H1 (cell line): ENCODE results near the gene LEKR1. TPM values are rescaled to one million over a fixed set of nuclear protein-coding genes. Genes with fewer than 3 reads are reported as not detected.

Source experiments
- CTCF ChIA-PET: fragments of 300-600 bp; sonication (Branson Sonifier 250); formaldehyde crosslinking; loops from one replicate; lab custom pipeline; 2021; ENCODE audit not compliant: partially characterized antibody; lab: Charles Lee
- POLR2A ChIA-PET: fragments of 300-600 bp; sonication (Branson Sonifier 250); formaldehyde crosslinking; loops from one replicate; lab custom pipeline; 2021; ENCODE audit warnings: inconsistent platforms; ENCODE audit not compliant: partially characterized antibody; lab: Charles Lee
- DNase-seq, 2 experiments: peaks; one replicate each; pipeline versions ENCODE4 v3.0.0 to v3.0.0-alpha.2; 2010 to 2022; ENCODE audit warnings: low spot score in 2 of 2, low read depth in 1 of 2, mixed read lengths in 1 of 2
- FAIRE-seq: peaks from 2 replicates; lab custom pipeline; 2011; peaks lifted over from hg19 to GRCh38; lab: Jason Lieb, UNC
- H2AFZ ChIP-seq: 2 replicates; pipeline ENCODE4 v1.8.1; 2012; ENCODE audit warnings: low read length, inconsistent platforms
- H2AK5ac ChIP-seq: 2 replicates; pipeline ENCODE4 v1.6.1; 2013; ENCODE audit warnings: low read depth, low read length
- H2BK120ac ChIP-seq: replicated peaks from 2 replicates; pipeline ENCODE3; 2013; ENCODE audit warnings: low read depth, low read length, inconsistent platforms
- H2BK12ac ChIP-seq: 2 replicates; pipeline ENCODE4 v1.6.1; 2013; ENCODE audit warnings: low read depth, low read length
- H2BK15ac ChIP-seq: 2 replicates; pipeline ENCODE4 v1.6.1; 2013; ENCODE audit warnings: low read length
- H2BK20ac ChIP-seq: 2 replicates; pipeline ENCODE4 v1.6.1; 2013; ENCODE audit warnings: low read length
- H2BK5ac ChIP-seq: 2 replicates; pipeline ENCODE4 v1.6.1; 2013; ENCODE audit warnings: low read depth, low read length
- H3K14ac ChIP-seq: 2 replicates; pipeline ENCODE4 v1.6.1; 2013; ENCODE audit warnings: inconsistent platforms; ENCODE audit not compliant: insufficient read length
- H3K18ac ChIP-seq: 2 replicates; pipeline ENCODE4 v1.6.1; 2013; ENCODE audit warnings: low read length; ENCODE audit errors: extremely low read depth
- H3K23ac ChIP-seq: 2 replicates; pipeline ENCODE4 v1.6.1; 2013; ENCODE audit warnings: inconsistent platforms; ENCODE audit not compliant: insufficient read length
- H3K23me2 ChIP-seq: 2 replicates; pipeline ENCODE4 v1.6.1; 2013; ENCODE audit warnings: low read depth, low read length
- H3K27ac ChIP-seq: 2 replicates; pipeline ENCODE4 v1.6.1; 2011; ENCODE audit warnings: low read depth, low read length, inconsistent platforms
- H3K27me3 ChIP-seq, 4 experiments: replicated peaks in 1 of 4; 1 replicate in 1 of 4; 2 replicates in 3 of 4; pipeline versions ENCODE4 v1.6.1 to v1.8.1; 2011 to 2013; ENCODE audit warnings: low read length in 3 of 4, mild to moderate bottlenecking in 3 of 4, inconsistent platforms in 2 of 4, mixed read lengths in 2 of 4, moderate library complexity in 1 of 4; ENCODE audit not compliant: control insufficient read depth in 3 of 4, insufficient read depth in 3 of 4; ENCODE audit errors: extremely low read depth in 1 of 4
- H3K36me3 ChIP-seq, 4 experiments: 2 replicates each; pipeline versions ENCODE4 v1.6.1 to v1.8.1; 2011 to 2013; ENCODE audit warnings: mild to moderate bottlenecking in 4 of 4, low read length in 3 of 4, moderate library complexity in 2 of 4, control low read depth in 1 of 4, inconsistent platforms in 1 of 4; ENCODE audit not compliant: insufficient read depth in 4 of 4, control insufficient read depth in 2 of 4
- H3K4ac ChIP-seq: replicated peaks from 2 replicates; pipeline ENCODE3; 2013; ENCODE audit warnings: low read length, low read depth, mixed read lengths, inconsistent platforms; ENCODE audit not compliant: insufficient read length
- H3K4me1 ChIP-seq, 4 experiments: replicated peaks in 1 of 4; 1 replicate in 1 of 4; 2 replicates in 3 of 4; pipeline versions ENCODE4 v1.6.1 to v1.8.1; 2011 to 2013; ENCODE audit warnings: low read length in 3 of 4, inconsistent platforms in 2 of 4, mixed read lengths in 1 of 4; ENCODE audit not compliant: insufficient read depth in 4 of 4, control insufficient read depth in 3 of 4
- H3K4me2 ChIP-seq, 2 experiments: 2 replicates each; pipeline versions ENCODE4 v1.6.1 to v1.8.1; 2011 to 2013; ENCODE audit warnings: low read depth in 2 of 2, low read length in 2 of 2, control low read depth in 1 of 2, inconsistent platforms in 1 of 2, mild to moderate bottlenecking in 1 of 2; ENCODE audit not compliant: insufficient read depth in 1 of 2
- H3K4me3 ChIP-seq, 4 experiments: fragments of 200-600, 300-600 bp in 1 of 4; sonication (generic), shearing (Covaris generic), sonication (Bioruptor Twin) in 1 of 4; 2 replicates each; pipeline versions ENCODE4 v1.5.1 to v1.8.1; 2011 to 2016; ENCODE audit warnings: low read length in 4 of 4, low read depth in 3 of 4, control low read depth in 2 of 4, inconsistent platforms in 2 of 4, mild to moderate bottlenecking in 2 of 4, mixed read lengths in 1 of 4, moderate library complexity in 1 of 4; ENCODE audit not compliant: insufficient read depth in 2 of 4; ENCODE audit errors: extremely low read depth in 1 of 4
- H3K56ac ChIP-seq: replicated peaks from 2 replicates; pipeline ENCODE3; 2013; ENCODE audit warnings: low read depth, mild to moderate bottlenecking, mixed read lengths, low read length, inconsistent platforms; ENCODE audit not compliant: insufficient read length
- H3K79me1 ChIP-seq: 2 replicates; pipeline ENCODE4 v1.6.1; 2013; ENCODE audit warnings: low read depth, low read length, control low read depth
- H3K79me2 ChIP-seq, 2 experiments: 2 replicates each; pipeline versions ENCODE4 v1.6.1 to v1.8.1; 2012 to 2013; ENCODE audit warnings: low read length in 2 of 2, mild to moderate bottlenecking in 2 of 2, inconsistent platforms in 1 of 2; ENCODE audit not compliant: insufficient read depth in 2 of 2, control insufficient read depth in 1 of 2
- H3K9ac ChIP-seq, 4 experiments: replicated peaks in 1 of 4; 1 replicate in 1 of 4; 2 replicates in 3 of 4; pipeline versions ENCODE4 v1.6.1 to v1.8.1; 2011 to 2013; ENCODE audit warnings: low read depth in 3 of 4, low read length in 3 of 4, control low read depth in 2 of 4, mild to moderate bottlenecking in 2 of 4, moderate library complexity in 2 of 4, inconsistent platforms in 1 of 4; ENCODE audit errors: extremely low read depth in 1 of 4
- H3K9me3 ChIP-seq, 2 experiments: 2 replicates each; pipeline versions ENCODE4 v1.6.1 to v1.8.1; 2012 to 2013; ENCODE audit warnings: mild to moderate bottlenecking in 2 of 2, moderate library complexity in 2 of 2, control low read depth in 1 of 2, inconsistent platforms in 1 of 2, low read depth in 1 of 2, low read length in 1 of 2, mixed read lengths in 1 of 2; ENCODE audit not compliant: insufficient read depth in 2 of 2
- H4K20me1 ChIP-seq, 2 experiments: replicated peaks in 1 of 2; 2 replicates each; pipeline versions ENCODE3 to v1.8.1; 2011 to 2013; ENCODE audit warnings: inconsistent platforms in 2 of 2, low read length in 2 of 2, mild to moderate bottlenecking in 1 of 2; ENCODE audit not compliant: insufficient read depth in 2 of 2, control insufficient read depth in 1 of 2
- H4K5ac ChIP-seq: 2 replicates; pipeline ENCODE4 v1.6.1; 2013; ENCODE audit warnings: low read length, low read depth, mixed read lengths, inconsistent platforms; ENCODE audit not compliant: insufficient read length
- H4K8ac ChIP-seq: 2 replicates; pipeline ENCODE4 v1.8.0; 2013; ENCODE audit warnings: mild to moderate bottlenecking, moderate library complexity, low read length, inconsistent platforms; ENCODE audit not compliant: insufficient read depth; ENCODE audit errors: extremely low read depth
- H4K91ac ChIP-seq: replicated peaks from 2 replicates; pipeline ENCODE3; 2013; ENCODE audit warnings: low read length, mixed read lengths, inconsistent platforms; ENCODE audit not compliant: insufficient read length
- BRCA1 ChIP-seq: IDR thresholded peaks from 2 replicates; pipeline ENCODE4 v1.6.1; 2012; ENCODE audit warnings: low read depth, low read length, improper control_type of control experiment
- WGBS, 2 experiments: shearing (Covaris generic) in 1 of 2; methylation state at CpG; one replicate each; pipeline versions ENCODE4 v1.1.6 to v1.1.7; 2013 to 2015; ENCODE audit warnings: low lambda C conversion rate in 2 of 2, mixed read lengths in 2 of 2, inconsistent platforms in 1 of 2, low coverage in 1 of 2, missing lambda C conversion rate in 1 of 2; ENCODE audit not compliant: insufficient replicate concordance in 2 of 2, insufficient coverage in 1 of 2, insufficient read length in 1 of 2; ENCODE audit errors: extremely low coverage in 1 of 2, missing lambda C conversion rate in 1 of 2; 5-methylcytosine and 5-hydroxymethylcytosine counted together
- polyA plus RNA-seq, 7 experiments: library from polyadenylated mRNA; depleted of rRNA in 3 of 7; stranded (reverse) in 5 of 7; unstranded in 2 of 7; fragments of >200 nt in 5 of 7; fragments of 200-250 nt in 2 of 7; gene quantifications; 1 replicate in 5 of 7; 2 replicates in 1 of 7; 4 replicates in 1 of 7; pipeline versions ENCODE4 v1.2.1 to v1.2.3, GENCODE V29; 2011 to 2013; ENCODE audit warnings: missing spikeins in 2 of 7, mixed read lengths in 2 of 7
- total RNA-seq: library from RNA; stranded (reverse); fragmentation: NEBNext Ultra II Directional; extraction: Animal tissue kit (Norgen Biotek cat#: 25700); gene quantifications from 2 replicates; pipeline ENCODE4 v1.2.1, GENCODE V29; 2021

Gene LEKR1
- total and polyA plus RNA-seq, 2 of the 8 experiments (the other 6 are each of a cell fraction or from before 2014, with no cell fraction given): 0.08 TPM; not detected in 1

DNA sequence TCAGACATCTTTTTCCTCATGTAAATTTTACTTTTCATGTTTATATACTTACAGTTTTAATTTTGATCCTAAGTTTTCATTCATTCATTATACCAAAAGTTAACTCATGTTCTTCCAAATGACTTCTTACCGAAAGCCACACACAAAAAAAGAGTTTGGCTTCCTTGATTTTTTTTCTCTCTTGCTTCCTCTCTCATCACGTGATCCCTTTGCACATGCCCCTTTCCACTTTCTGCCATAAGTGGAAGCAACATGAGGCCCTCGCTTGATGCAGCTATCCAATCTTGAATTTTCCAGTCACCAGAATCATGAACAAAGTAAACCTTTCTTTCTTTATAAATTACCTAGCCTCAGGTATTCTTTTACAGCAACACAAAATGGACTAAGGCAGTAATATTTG, 93.7 kb downstream of the LEKR1 start:
- Histone ChIP-seq H2BK120ac (no peak overlapping the region), H2BK20ac (no peak overlapping the region), H3K36me3 (no peaks in the 10 kb centered on the region), H3K9me3 (no peaks in the 10 kb centered on the region), H3K79me1 (no peaks in the 10 kb centered on the region), H3K18ac (no peak overlapping the region), H3K79me2 (no peaks in the 10 kb centered on the region), H3K23me2 (no peaks in the 10 kb centered on the region), H2BK5ac (no peak overlapping the region), H3K4me1 (peaks cover 0 to 7% (median 2%) of the 10 kb centered on the region in 4 experiments; a peak in 2 of 7 replicates), H4K5ac (no peak overlapping the region), H2BK12ac (no peak overlapping the region), H3K4me3 (no peak overlapping the region), H3K14ac (no peak overlapping the region), H3K27me3 (no peaks in the 10 kb centered on the region), H3K4ac (no peak overlapping the region), H2AFZ (no peak overlapping the region), H3K23ac (no peak overlapping the region), H4K8ac (no peak overlapping the region), H3K4me2 (no peak overlapping the region), H4K20me1 (no peaks in the 10 kb centered on the region), H3K56ac (no peak overlapping the region), H2BK15ac (no peak overlapping the region), H3K27ac (no peak overlapping the region), H3K9ac (no peak overlapping the region), H4K91ac (no peak overlapping the region), H2AK5ac (no peak overlapping the region)
- TF ChIP-seq BRCA1: no peak
- ChIA-PET CTCF (no interaction called here), POLR2A (no interaction called here)
- WGBS, 2 experiments: 95% methylated on average over 3 of the region's 3 CpGs; no CpG with 5 or more reads in 1 of the 2 experiments
- DNase-seq (no peak), FAIRE-seq (no peak)
